GM15510 (cell line): ENCODE measurements around the gene C14orf119.

Experiments
- POLR2A ChIP-seq: IDR thresholded peaks from 3 replicates; pipeline ENCODE4 v1.6.1; 2011; ENCODE audit warnings: borderline replicate concordance; ENCODE audit not compliant: insufficient read length; ENCODE audit errors: extremely low read depth

C14orf119 gene

GRCh38 chr14:23091294-23092225 is 3.7 kb upstream of the C14orf119 start:
- no peak for TF ChIP-seq POLR2A

GRCh38 chr14:23093104-23093503 is 2.2 kb upstream of the C14orf119 start:
- TF ChIP-seq POLR2A: no peak

- no peak for TF ChIP-seq POLR2A
Observed at GRCh38 chr14:23093526-23093925, 1.8 kb upstream of the C14orf119 start.

- TF ChIP-seq POLR2A: no peak
Observed at GRCh38 chr14:23093991-23094665, 1.2 kb upstream of the C14orf119 start.

GRCh38 chr14:23094666-23095195 is 574 bp upstream of the C14orf119 start, which contains the start of gene ACIN1:
Gene ACIN1, minus strand, starts transcription at chr14:23095136. Its CDS starts 24 bp downstream, at chr14:23095112.
- TF ChIP-seq POLR2A: peak; percentile 79

- no peak for TF ChIP-seq POLR2A
Observed at GRCh38 chr14:23097786-23098185, 2.5 kb downstream of the C14orf119 start.

- no peak for TF ChIP-seq POLR2A
Observed at GRCh38 chr14:23099212-23099861, 4.0 kb downstream of the C14orf119 start.

GRCh38 chr14:23101213-23101970 is 6.1 kb downstream of the C14orf119 start:
- TF ChIP-seq POLR2A: no peak

GRCh38 chr14:23101986-23102625 is 6.8 kb downstream of the C14orf119 start:
- TF ChIP-seq POLR2A: no peak

- no peak for TF ChIP-seq POLR2A
Observed at GRCh38 chr14:23102801-23103200, 7.5 kb downstream of the C14orf119 start.

GRCh38 chr14:23103581-23103980 is 8.3 kb downstream of the C14orf119 start:
- no peak for TF ChIP-seq POLR2A

GRCh38 chr14:23104070-23104590 is 8.8 kb downstream of the C14orf119 start:
- TF ChIP-seq POLR2A: no peak

- no peak for TF ChIP-seq POLR2A
Observed at GRCh38 chr14:23104591-23105347, 9.5 kb downstream of the C14orf119 start, which contains the start of gene CIROP. Gene CIROP, minus strand, starts transcription at chr14:23104989. Its CDS starts 69 bp downstream, at chr14:23104920.
